Thyroid gland (tissue), 4 donors: ENCODE data around the gene TAGLN.

Experiments
- POLR2A ChIP-seq, 2 donors: fragments of 450-650 bp; IDR thresholded peaks; one replicate each; pipeline ENCODE4 v1.6.1; 2017; ENCODE audit warnings: antibody characterized with exemption in 2 of 2, mild to moderate bottlenecking in 2 of 2, moderate library complexity in 1 of 2
- TF ChIP-seq, protein P1 (sequence below), 6 experiments: fragments of 200-600 bp in 3 of 6; fragments of 450-650 bp in 3 of 6; sonication (generic) in 3 of 6; IDR thresholded peaks; one replicate each; pipeline ENCODE4 v1.5.1; 2016 to 2019; ENCODE audit warnings: antibody characterized with exemption in 6 of 6, mild to moderate bottlenecking in 2 of 6, inconsistent platforms in 1 of 6, moderate library complexity in 1 of 6

DNA sequence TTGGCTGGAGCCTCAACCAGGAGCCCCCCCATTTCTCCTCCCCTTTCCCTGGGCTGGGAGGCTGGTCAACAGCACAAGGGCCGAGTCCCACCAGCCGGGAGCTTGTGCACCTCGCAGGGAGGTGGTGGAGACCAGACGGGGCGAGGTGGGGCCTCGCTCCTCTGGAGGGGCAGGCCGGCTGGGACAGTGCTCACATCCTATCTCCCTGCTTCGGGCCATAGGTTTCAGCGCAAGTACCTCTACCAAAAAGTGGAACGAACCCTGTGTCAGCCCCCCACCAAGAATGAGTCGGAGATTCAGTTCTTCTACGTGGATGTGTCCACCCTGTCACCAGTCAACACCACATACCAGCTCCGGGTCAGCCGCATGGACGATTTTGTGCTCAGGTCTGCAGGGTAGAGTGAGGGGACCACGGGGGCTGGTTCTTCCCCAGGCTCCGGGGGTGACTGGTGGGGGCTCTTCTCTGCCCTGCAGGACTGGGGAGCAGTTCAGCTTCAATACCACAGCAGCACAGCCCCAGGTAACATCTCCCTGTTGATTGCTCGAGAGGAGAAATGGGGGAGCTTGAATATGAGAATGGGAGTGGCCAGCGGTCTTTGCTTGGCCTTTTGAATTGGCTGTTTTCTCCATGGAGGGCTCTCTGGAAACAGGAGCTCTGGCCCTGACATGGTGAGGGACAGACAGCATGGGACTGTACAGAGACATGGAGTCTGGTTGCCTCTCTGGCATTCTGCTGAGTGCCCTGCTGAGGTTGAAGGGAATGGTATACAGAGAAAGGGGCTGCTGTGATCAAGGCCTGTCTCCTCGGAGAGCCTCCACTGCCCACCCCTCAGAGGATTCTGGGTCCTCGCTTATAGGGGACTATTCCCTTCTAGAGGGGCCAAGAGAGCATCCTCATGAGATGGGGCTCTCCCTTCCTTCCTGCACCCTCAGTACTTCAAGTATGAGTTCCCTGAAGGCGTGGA, 17.3 kb upstream of the TAGLN start:
- no peak for TF ChIP-seq POLR2A (IDR thresholded peaks at IDR 0.05)
- TF ChIP-seq, protein P1, sequence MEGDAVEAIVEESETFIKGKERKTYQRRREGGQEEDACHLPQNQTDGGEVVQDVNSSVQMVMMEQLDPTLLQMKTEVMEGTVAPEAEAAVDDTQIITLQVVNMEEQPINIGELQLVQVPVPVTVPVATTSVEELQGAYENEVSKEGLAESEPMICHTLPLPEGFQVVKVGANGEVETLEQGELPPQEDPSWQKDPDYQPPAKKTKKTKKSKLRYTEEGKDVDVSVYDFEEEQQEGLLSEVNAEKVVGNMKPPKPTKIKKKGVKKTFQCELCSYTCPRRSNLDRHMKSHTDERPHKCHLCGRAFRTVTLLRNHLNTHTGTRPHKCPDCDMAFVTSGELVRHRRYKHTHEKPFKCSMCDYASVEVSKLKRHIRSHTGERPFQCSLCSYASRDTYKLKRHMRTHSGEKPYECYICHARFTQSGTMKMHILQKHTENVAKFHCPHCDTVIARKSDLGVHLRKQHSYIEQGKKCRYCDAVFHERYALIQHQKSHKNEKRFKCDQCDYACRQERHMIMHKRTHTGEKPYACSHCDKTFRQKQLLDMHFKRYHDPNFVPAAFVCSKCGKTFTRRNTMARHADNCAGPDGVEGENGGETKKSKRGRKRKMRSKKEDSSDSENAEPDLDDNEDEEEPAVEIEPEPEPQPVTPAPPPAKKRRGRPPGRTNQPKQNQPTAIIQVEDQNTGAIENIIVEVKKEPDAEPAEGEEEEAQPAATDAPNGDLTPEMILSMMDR (IDR thresholded peaks at IDR 0.05), result no peak
